Stromal cell of bone marrow (primary cell): ENCODE measurements around the gene FAXC.

Experiments used
- DNase-seq: peaks from one replicate; pipeline ENCODE4 v3.0.0-alpha.2; 2012; ENCODE audit warnings: low read depth

The FAXC gene

GRCh38 chr6:99349171-99350141, at the start of gene FAXC:
Gene FAXC, minus strand, starts transcription at chr6:99349674. Its CDS starts 302 bp downstream, at chr6:99349372.
- no peak for DNase-seq

- no peak for DNase-seq
Observed at GRCh38 chr6:99397287-99397686, 47.8 kb upstream of the FAXC start.

GRCh38 chr6:99393698-99394531, 44.4 kb upstream of the FAXC start, which contains the start of gene COQ3:
Gene COQ3, minus strand, starts transcription at chr6:99394195. Its CDS starts 16 bp downstream, at chr6:99394179.
- peak; percentile 40 for DNase-seq

- no peak for DNase-seq
Observed at GRCh38 chr6:99393366-99393697, 43.9 kb upstream of the FAXC start.

GRCh38 chr6:99390896-99391295, 41.4 kb upstream of the FAXC start:
- DNase-seq, result no peak

GRCh38 chr6:99384507-99384906, 35.0 kb upstream of the FAXC start:
- DNase-seq, result no peak

- no peak for DNase-seq
Observed at GRCh38 chr6:99378636-99379035, 29.2 kb upstream of the FAXC start.

- DNase-seq, result no peak
Observed at GRCh38 chr6:99369533-99369932, 20.1 kb upstream of the FAXC start.

- no peak for DNase-seq
Observed at GRCh38 chr6:99366852-99367251, 17.4 kb upstream of the FAXC start.

GRCh38 chr6:99364026-99364425, 14.6 kb upstream of the FAXC start:
- DNase-seq, result no peak

GRCh38 chr6:99362678-99363268, 13.3 kb upstream of the FAXC start:
- DNase-seq, result no peak

GRCh38 chr6:99359800-99360199, 10.3 kb upstream of the FAXC start:
- DNase-seq, result no peak

- DNase-seq, result no peak
Observed at GRCh38 chr6:99356641-99357040, 7.2 kb upstream of the FAXC start.

- DNase-seq, result no peak
Observed at GRCh38 chr6:99354983-99355382, 5.5 kb upstream of the FAXC start.

- DNase-seq, result no peak
Observed at GRCh38 chr6:99353126-99353525, 3.7 kb upstream of the FAXC start.

GRCh38 chr6:99350573-99350972, 1.1 kb upstream of the FAXC start:
- no peak for DNase-seq

GRCh38 chr6:99348288-99349170, 945 bp downstream of the FAXC start:
- DNase-seq, result no peak

- DNase-seq, result no peak
Observed at GRCh38 chr6:99347804-99348203, 1.7 kb downstream of the FAXC start.

GRCh38 chr6:99346595-99346994, 2.9 kb downstream of the FAXC start:
- DNase-seq, result no peak

- DNase-seq, result no peak
Observed at GRCh38 chr6:99345164-99345563, 4.3 kb downstream of the FAXC start.

- DNase-seq, result no peak
Observed at GRCh38 chr6:99344289-99344688, 5.2 kb downstream of the FAXC start.
